Loucy (cell line): ENCODE results near the gene GRN.

ENCODE experiments used
- H2AFZ ChIP-seq: fragments of 200-600 bp; sonication (generic); 2 replicates; pipeline ENCODE4 v1.6.0; 2016; ENCODE audit warnings: antibody characterized with exemption, mild to moderate bottlenecking, low read length, moderate library complexity
- H3F3A ChIP-seq: fragments of 200-600 bp; 2 replicates; pipeline ENCODE4 v1.6.0; 2016; ENCODE audit warnings: antibody characterized with exemption, low read depth, mild to moderate bottlenecking
- H3K27me3 ChIP-seq: fragments of 200-600 bp; sonication (generic); 2 replicates; pipeline ENCODE4 v1.6.1; 2014; ENCODE audit warnings: low read length, mild to moderate bottlenecking; ENCODE audit not compliant: insufficient read depth, poor library complexity, severe bottlenecking
- H3K36me3 ChIP-seq: fragments of 200-600 bp; sonication (generic); 2 replicates; pipeline ENCODE4 v1.6.1; 2016; ENCODE audit warnings: low read length; ENCODE audit not compliant: insufficient read depth
- H3K4me1 ChIP-seq: fragments of 200-600 bp; sonication (generic); 2 replicates; pipeline ENCODE4 v1.5.1; 2014; ENCODE audit warnings: low read length, mild to moderate bottlenecking; ENCODE audit not compliant: insufficient read depth, poor library complexity, severe bottlenecking
- H3K4me2 ChIP-seq: fragments of 200-600 bp; sonication (generic); 2 replicates; pipeline ENCODE4 v1.6.0; 2014; ENCODE audit warnings: antibody characterized with exemption, low read length, low read depth, mild to moderate bottlenecking; ENCODE audit not compliant: poor library complexity, severe bottlenecking
- H3K4me3 ChIP-seq: fragments of 200-600 bp; sonication (generic); 2 replicates; pipeline ENCODE4 v1.5.1; 2014; ENCODE audit warnings: low read length, mild to moderate bottlenecking, mixed read lengths; ENCODE audit not compliant: poor library complexity, severe bottlenecking
- H3K79me2 ChIP-seq: fragments of 200-600 bp; sonication (generic); 2 replicates; pipeline ENCODE4 v1.6.1; 2014; ENCODE audit warnings: low read length; ENCODE audit not compliant: insufficient read depth
- H3K9ac ChIP-seq: fragments of 200-600 bp; sonication (generic); 2 replicates; pipeline ENCODE4 v1.6.0; 2014; ENCODE audit warnings: mild to moderate bottlenecking, low read depth, low read length, moderate library complexity; ENCODE audit not compliant: poor library complexity, severe bottlenecking
- H3K9me2 ChIP-seq: fragments of 200-600 bp; sonication (generic); replicated peaks from 2 replicates; pipeline ENCODE4 v1.6.1; 2016; ENCODE audit warnings: low read depth, low read length, mixed read lengths
- H3K9me3 ChIP-seq: fragments of 200-600 bp; sonication (generic); 2 replicates; pipeline ENCODE4 v1.6.1; 2014; ENCODE audit warnings: mild to moderate bottlenecking, antibody characterized with exemption, low read length, low read depth; ENCODE audit not compliant: insufficient read depth
- H4K20me1 ChIP-seq: fragments of 200-600 bp; sonication (generic); 2 replicates; pipeline ENCODE4 v1.6.0; 2014; ENCODE audit warnings: antibody characterized with exemption, low read length, mild to moderate bottlenecking; ENCODE audit not compliant: insufficient read depth, poor library complexity, severe bottlenecking
- EZH2phosphoT487 ChIP-seq: fragments of 200-600 bp; IDR thresholded peaks from 2 replicates; pipeline ENCODE4 v1.6.1; 2018; ENCODE audit warnings: antibody characterized with exemption, mild to moderate bottlenecking, moderate library complexity, borderline replicate concordance
- TF ChIP-seq, protein P1 (sequence below): fragments of 200-600 bp; sonication (generic); conservative IDR thresholded peaks from 2 replicates; pipeline ENCODE4 v1.5.1; 2014; ENCODE audit warnings: mild to moderate bottlenecking, antibody characterized with exemption, low read length

GRN gene

DNA sequence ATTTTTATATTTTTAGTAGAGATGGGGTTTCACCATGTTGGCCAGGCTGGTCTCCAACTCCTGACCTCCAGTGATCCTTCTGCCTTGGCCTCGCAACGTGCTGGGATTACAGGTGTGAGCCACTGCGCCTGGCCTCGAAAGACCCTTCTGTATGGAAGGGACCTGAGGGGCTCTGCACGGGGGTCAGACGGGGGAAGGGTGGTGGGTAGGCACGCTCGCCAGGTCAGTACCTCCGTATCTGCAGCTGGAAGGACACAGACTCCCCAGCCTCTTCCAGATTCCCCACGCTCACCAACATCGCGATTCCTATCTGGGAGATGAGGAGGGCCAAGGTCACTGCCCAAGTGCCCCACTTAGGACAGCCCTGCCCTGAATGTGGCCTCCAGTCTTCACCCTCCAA is 31.7 kb downstream of the GRN start:
- Histone ChIP-seq H3K4me1 (no peaks in the 10 kb centered on the region), H3F3A (no peaks in the 10 kb centered on the region), H3K9ac (no peak overlapping the region), H3K9me3 (no peaks in the 10 kb centered on the region), H3K79me2 (no peaks in the 10 kb centered on the region), H3K4me2 (no peak overlapping the region), H3K4me3 (no peak overlapping the region), H3K36me3 (no peaks in the 10 kb centered on the region), H2AFZ (no peak overlapping the region), H3K9me2 (no peaks in the 10 kb centered on the region), H4K20me1 (no peaks in the 10 kb centered on the region), H3K27me3 (no peaks in the 10 kb centered on the region)
- no peak for TF ChIP-seq EZH2phosphoT487
- TF ChIP-seq, protein P1, sequence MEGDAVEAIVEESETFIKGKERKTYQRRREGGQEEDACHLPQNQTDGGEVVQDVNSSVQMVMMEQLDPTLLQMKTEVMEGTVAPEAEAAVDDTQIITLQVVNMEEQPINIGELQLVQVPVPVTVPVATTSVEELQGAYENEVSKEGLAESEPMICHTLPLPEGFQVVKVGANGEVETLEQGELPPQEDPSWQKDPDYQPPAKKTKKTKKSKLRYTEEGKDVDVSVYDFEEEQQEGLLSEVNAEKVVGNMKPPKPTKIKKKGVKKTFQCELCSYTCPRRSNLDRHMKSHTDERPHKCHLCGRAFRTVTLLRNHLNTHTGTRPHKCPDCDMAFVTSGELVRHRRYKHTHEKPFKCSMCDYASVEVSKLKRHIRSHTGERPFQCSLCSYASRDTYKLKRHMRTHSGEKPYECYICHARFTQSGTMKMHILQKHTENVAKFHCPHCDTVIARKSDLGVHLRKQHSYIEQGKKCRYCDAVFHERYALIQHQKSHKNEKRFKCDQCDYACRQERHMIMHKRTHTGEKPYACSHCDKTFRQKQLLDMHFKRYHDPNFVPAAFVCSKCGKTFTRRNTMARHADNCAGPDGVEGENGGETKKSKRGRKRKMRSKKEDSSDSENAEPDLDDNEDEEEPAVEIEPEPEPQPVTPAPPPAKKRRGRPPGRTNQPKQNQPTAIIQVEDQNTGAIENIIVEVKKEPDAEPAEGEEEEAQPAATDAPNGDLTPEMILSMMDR = no peak

GRCh38 chr17:44378171-44378705 is 33.1 kb downstream of the GRN start:
- no peak for TF ChIP-seq EZH2phosphoT487
- TF ChIP-seq, protein P1 = no peak
- H3K9me3 ChIP-seq = no peaks in the 10 kb centered on the region
- no peak overlapping the region for H2AFZ ChIP-seq
- H3K4me2 ChIP-seq = no peak overlapping the region
- no peak overlapping the region for H3K9ac ChIP-seq
- H3F3A ChIP-seq = no peaks in the 10 kb centered on the region
- no peaks in the 10 kb centered on the region for H4K20me1 ChIP-seq
- H3K9me2 ChIP-seq = no peaks in the 10 kb centered on the region
- no peaks in the 10 kb centered on the region for H3K4me1 ChIP-seq
- no peaks in the 10 kb centered on the region for H3K36me3 ChIP-seq
- H3K79me2 ChIP-seq = no peaks in the 10 kb centered on the region
- H3K4me3 ChIP-seq = no peak overlapping the region
- H3K27me3 ChIP-seq = no peaks in the 10 kb centered on the region

- no peaks in the 10 kb centered on the region for H3K27me3 ChIP-seq
- no peaks in the 10 kb centered on the region for H3K9me3 ChIP-seq
- H3K79me2 ChIP-seq = no peaks in the 10 kb centered on the region
- H3K9me2 ChIP-seq = no peaks in the 10 kb centered on the region
- H3K36me3 ChIP-seq = no peaks in the 10 kb centered on the region
- no peaks in the 10 kb centered on the region for H4K20me1 ChIP-seq
- no peak overlapping the region for H3K4me2 ChIP-seq
- no peaks in the 10 kb centered on the region for H3K4me1 ChIP-seq
- TF ChIP-seq EZH2phosphoT487 = no peak
- TF ChIP-seq, protein P1 = no peak
- no peak overlapping the region for H3K4me3 ChIP-seq
- no peak overlapping the region for H2AFZ ChIP-seq
- no peaks in the 10 kb centered on the region for H3F3A ChIP-seq
- H3K9ac ChIP-seq = no peak overlapping the region
Observed at GRCh38 chr17:44379887-44380286, 34.8 kb downstream of the GRN start.
